DND-41 (cell line): ENCODE data around the gene SLC6A18.

ENCODE experiments used
- ATAC-seq: fragments of 200-7000 bp; cut with Tn5 transposase; 3 replicates; pipeline ENCODE4 v1.9.1; 2021; ENCODE audit warnings: low read depth; ENCODE audit not compliant: insufficient read depth
- DNase-seq: peaks from one replicate; pipeline ENCODE4 v3.0.0-alpha.2; 2020
- H2AFZ ChIP-seq: 2 replicates; pipeline ENCODE4 v1.6.0; 2012; ENCODE audit warnings: low read depth, low read length
- H3K27ac ChIP-seq: 2 replicates; pipeline ENCODE4 v1.5.1; 2012; ENCODE audit warnings: low read length, inconsistent platforms
- H3K27me3 ChIP-seq: fragments of 200-600 bp; sonication (generic); 2 replicates; pipeline ENCODE4 v1.6.0; 2012; ENCODE audit warnings: low read length, mild to moderate bottlenecking, inconsistent platforms; ENCODE audit not compliant: insufficient read depth, poor library complexity
- H3K36me3 ChIP-seq: 2 replicates; pipeline ENCODE4 v1.5.1; 2012; ENCODE audit warnings: low read length, inconsistent platforms; ENCODE audit not compliant: insufficient read depth
- H3K4me1 ChIP-seq: 2 replicates; pipeline ENCODE4 v1.5.1; 2012; ENCODE audit warnings: mild to moderate bottlenecking, low read length; ENCODE audit not compliant: insufficient read depth
- H3K4me2 ChIP-seq: 2 replicates; pipeline ENCODE4 v1.6.0; 2012; ENCODE audit warnings: mild to moderate bottlenecking, moderate library complexity, low read length, inconsistent platforms; ENCODE audit not compliant: insufficient read depth
- H3K4me3 ChIP-seq, 2 experiments: fragments of 200-600 bp in 1 of 2; shearing (Covaris generic) in 1 of 2; 2 replicates each; pipeline ENCODE4 v1.5.1; 2012 to 2016; ENCODE audit warnings: inconsistent platforms in 2 of 2, low read length in 2 of 2, mild to moderate bottlenecking in 2 of 2, low read depth in 1 of 2, moderate library complexity in 1 of 2
- H3K79me2 ChIP-seq: 2 replicates; pipeline ENCODE4 v1.6.0; 2012; ENCODE audit warnings: low read length, inconsistent platforms; ENCODE audit not compliant: insufficient read depth
- H3K9ac ChIP-seq: 2 replicates; pipeline ENCODE4 v1.6.0; 2012; ENCODE audit warnings: low read depth, mild to moderate bottlenecking, inconsistent platforms, low read length, moderate library complexity
- H3K9me3 ChIP-seq: 2 replicates; pipeline ENCODE4 v1.5.1; 2012; ENCODE audit warnings: low read length, moderate library complexity, mild to moderate bottlenecking, inconsistent platforms; ENCODE audit not compliant: insufficient read depth, severe bottlenecking
- H4K20me1 ChIP-seq: 2 replicates; pipeline ENCODE4 v1.6.0; 2012; ENCODE audit warnings: low read length; ENCODE audit not compliant: insufficient read depth
- EZH2 ChIP-seq: IDR thresholded peaks from 3 replicates; pipeline ENCODE4 v1.6.1; 2012; ENCODE audit warnings: borderline replicate concordance, low read depth, mild to moderate bottlenecking, moderate library complexity, low read length, inconsistent platforms; ENCODE audit not compliant: severe bottlenecking
- TF ChIP-seq, protein P1 (sequence below): IDR thresholded peaks from 2 replicates; pipeline ENCODE4 v1.5.1; 2012; ENCODE audit warnings: borderline replicate concordance, low read length, moderate library complexity, mild to moderate bottlenecking; ENCODE audit not compliant: poor library complexity, severe bottlenecking; ENCODE audit errors: extremely low read depth

Gene SLC6A18

DNA sequence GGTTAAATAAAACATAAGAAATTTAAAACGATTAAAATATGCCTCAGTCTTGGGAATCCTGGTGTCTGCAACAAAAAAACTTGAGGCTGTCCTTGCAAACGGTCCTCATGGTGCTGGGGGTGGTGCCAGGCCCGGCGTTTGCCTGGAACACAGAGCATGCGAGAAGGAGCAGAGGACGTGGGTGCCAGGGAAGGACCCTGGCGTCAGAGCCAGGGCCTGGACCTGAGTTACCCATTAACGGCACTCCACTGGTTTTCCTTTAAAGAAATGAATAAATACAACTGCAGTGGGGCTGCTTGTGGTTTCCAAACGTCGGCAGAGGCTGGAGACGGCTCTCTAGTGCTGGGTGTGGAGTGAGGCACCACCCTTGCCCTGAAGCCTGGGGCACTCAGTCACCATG, at the start of gene SLC6A18:
Gene SLC6A18, plus strand, starts transcription at position 301 of the 400 bp plus-strand sequence. Its CDS starts 97 bp downstream, at position 398.
- Histone ChIP-seq H3K4me1 (peaks cover 20% of the 10 kb centered on the region), H3K36me3 (no peaks in the 10 kb centered on the region), H3K79me2 (no peaks in the 10 kb centered on the region), H3K4me2 (no peak within 1 kb of the TSS), H3K4me3 (no peak within 1 kb of the TSS), H2AFZ (no peak within 1 kb of the TSS), H3K9ac (no peak within 1 kb of the TSS), H3K9me3 (no peaks in the 10 kb centered on the region), H3K27me3 (no peaks in the 10 kb centered on the region), H4K20me1 (no peaks in the 10 kb centered on the region), H3K27ac (no peak within 1 kb of the TSS)
- DNase-seq (no peak), ATAC-seq (no peak)
- TF ChIP-seq EZH2 = no peak
- TF ChIP-seq, protein P1, sequence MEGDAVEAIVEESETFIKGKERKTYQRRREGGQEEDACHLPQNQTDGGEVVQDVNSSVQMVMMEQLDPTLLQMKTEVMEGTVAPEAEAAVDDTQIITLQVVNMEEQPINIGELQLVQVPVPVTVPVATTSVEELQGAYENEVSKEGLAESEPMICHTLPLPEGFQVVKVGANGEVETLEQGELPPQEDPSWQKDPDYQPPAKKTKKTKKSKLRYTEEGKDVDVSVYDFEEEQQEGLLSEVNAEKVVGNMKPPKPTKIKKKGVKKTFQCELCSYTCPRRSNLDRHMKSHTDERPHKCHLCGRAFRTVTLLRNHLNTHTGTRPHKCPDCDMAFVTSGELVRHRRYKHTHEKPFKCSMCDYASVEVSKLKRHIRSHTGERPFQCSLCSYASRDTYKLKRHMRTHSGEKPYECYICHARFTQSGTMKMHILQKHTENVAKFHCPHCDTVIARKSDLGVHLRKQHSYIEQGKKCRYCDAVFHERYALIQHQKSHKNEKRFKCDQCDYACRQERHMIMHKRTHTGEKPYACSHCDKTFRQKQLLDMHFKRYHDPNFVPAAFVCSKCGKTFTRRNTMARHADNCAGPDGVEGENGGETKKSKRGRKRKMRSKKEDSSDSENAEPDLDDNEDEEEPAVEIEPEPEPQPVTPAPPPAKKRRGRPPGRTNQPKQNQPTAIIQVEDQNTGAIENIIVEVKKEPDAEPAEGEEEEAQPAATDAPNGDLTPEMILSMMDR = no peak

- Histone ChIP-seq H3K9ac (no peak overlapping the region), H4K20me1 (no peaks in the 10 kb centered on the region), H3K36me3 (no peaks in the 10 kb centered on the region), H3K4me1 (peaks cover 10% of the 10 kb centered on the region), H2AFZ (no peak overlapping the region), H3K4me3 (no peak overlapping the region), H3K27ac (no peak overlapping the region), H3K27me3 (no peaks in the 10 kb centered on the region), H3K9me3 (no peaks in the 10 kb centered on the region), H3K4me2 (no peak overlapping the region), H3K79me2 (no peaks in the 10 kb centered on the region)
- ATAC-seq (no peak), DNase-seq (no peak)
- TF ChIP-seq EZH2 = no peak
- TF ChIP-seq, protein P1 = no peak
Measured at GRCh38 chr5:1175801-1176472, 49.2 kb upstream of the SLC6A18 start.

GRCh38 chr5:1176473-1177391, 48.4 kb upstream of the SLC6A18 start:
- Histone ChIP-seq H3K4me1 (peaks cover 10% of the 10 kb centered on the region), H4K20me1 (no peaks in the 10 kb centered on the region), H3K9ac (no peak overlapping the region), H2AFZ (no peak overlapping the region), H3K27me3 (no peaks in the 10 kb centered on the region), H3K4me2 (no peak overlapping the region), H3K27ac (no peak overlapping the region), H3K9me3 (no peaks in the 10 kb centered on the region), H3K4me3 (no peak overlapping the region), H3K79me2 (no peaks in the 10 kb centered on the region), H3K36me3 (no peaks in the 10 kb centered on the region)
- DNase-seq = no peak
- ATAC-seq = no peak
- no peak for TF ChIP-seq EZH2
- TF ChIP-seq, protein P1 = no peak
